Activated T-helper 2 cell treated with anti-CD3 and anti-CD28 coated beads, Interferon-gamma antibody, Interleukin-2, Interleukin-4, amounts not matched to agents 10 μg/mL and 5 μg/mL and 100 μg/mL, durations not matched to agents 14 hours and 24 hours and 36 hours (primary cell): ENCODE results near the gene NFKBIL1. TPM values are rescaled to one million over a fixed set of nuclear protein-coding genes. Genes with fewer than 3 reads are reported as not detected.

Source experiments
- DNase-seq: peaks from one replicate; pipeline ENCODE4 v3.0.0; 2021; ENCODE audit warnings: low spot score
- H3K27ac Mint-ChIP-seq: one replicate; pipeline ENCODE4 v1.8.0; 2021; ENCODE audit warnings: mixed read lengths
- H3K27me3 Mint-ChIP-seq: one replicate; pipeline ENCODE4 v1.8.0; 2021; ENCODE audit warnings: low read depth, mixed read lengths
- H3K36me3 Mint-ChIP-seq: one replicate; pipeline ENCODE4 v1.8.0; 2021; ENCODE audit warnings: low read depth, mixed read lengths
- H3K4me1 Mint-ChIP-seq: one replicate; pipeline ENCODE4 v1.8.0; 2021; ENCODE audit warnings: low read depth, mixed read lengths
- H3K4me3 Mint-ChIP-seq: one replicate; pipeline ENCODE4 v1.8.0; 2021; ENCODE audit warnings: low read depth, mild to moderate bottlenecking, moderate library complexity, mixed read lengths
- H3K9me3 Mint-ChIP-seq: one replicate; pipeline ENCODE4 v1.8.0; 2021; ENCODE audit warnings: mixed read lengths
- intact Hi-C: fragments of 100-400 bp; cut with micrococcal nuclease; formaldehyde crosslinking; loops from one replicate; pipeline ENCODE4 v1.15.1; 2023
- total RNA-seq: library from RNA; stranded (reverse); gene quantifications from 2 replicates; pipeline ENCODE4 v1.2.3, GENCODE V29; 2022

NFKBIL1 gene
- total RNA-seq, 1 donor from 2014 or later, result 17.6 TPM

DNA sequence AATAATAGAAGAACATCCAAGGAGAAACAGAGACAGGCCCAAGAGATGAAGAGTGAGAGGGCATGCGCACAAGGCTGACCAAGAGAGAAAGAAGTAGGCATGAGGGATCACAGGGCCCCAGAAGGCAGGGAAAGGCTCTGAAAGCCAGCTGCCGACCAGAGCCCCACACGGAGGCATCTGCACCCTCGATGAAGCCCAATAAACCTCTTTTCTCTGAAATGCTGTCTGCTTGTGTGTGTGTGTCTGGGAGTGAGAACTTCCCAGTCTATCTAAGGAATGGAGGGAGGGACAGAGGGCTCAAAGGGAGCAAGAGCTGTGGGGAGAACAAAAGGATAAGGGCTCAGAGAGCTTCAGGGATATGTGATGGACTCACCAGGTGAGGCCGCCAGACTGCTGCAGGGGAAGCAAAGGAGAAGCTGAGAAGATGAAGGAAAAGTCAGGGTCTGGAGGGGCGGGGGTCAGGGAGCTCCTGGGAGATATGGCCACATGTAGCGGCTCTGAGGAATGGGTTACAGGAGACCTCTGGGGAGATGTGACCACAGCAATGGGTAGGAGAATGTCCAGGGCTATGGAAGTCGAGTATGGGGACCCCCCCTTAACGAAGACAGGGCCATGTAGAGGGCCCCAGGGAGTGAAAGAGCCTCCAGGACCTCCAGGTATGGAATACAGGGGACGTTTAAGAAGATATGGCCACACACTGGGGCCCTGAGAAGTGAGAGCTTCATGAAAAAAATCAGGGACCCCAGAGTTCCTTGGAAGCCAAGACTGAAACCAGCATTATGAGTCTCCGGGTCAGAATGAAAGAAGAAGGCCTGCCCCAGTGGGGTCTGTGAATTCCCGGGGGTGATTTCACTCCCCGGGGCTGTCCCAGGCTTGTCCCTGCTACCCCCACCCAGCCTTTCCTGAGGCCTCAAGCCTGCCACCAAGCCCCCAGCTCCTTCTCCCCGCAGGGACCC is 27.0 kb downstream of the NFKBIL1 start:
- peaks cover 4% of the 10 kb centered on the region for H3K27me3 Mint-ChIP-seq
- peak overlapping the region; percentile 95 for H3K27ac Mint-ChIP-seq
- H3K9me3 Mint-ChIP-seq, result no peaks in the 10 kb centered on the region
- H3K4me1 Mint-ChIP-seq, result peaks cover 76% of the 10 kb centered on the region
- intact Hi-C loops, result loop anchor here (10.0 kb wide), 1 partner anchor 250 kb away; the partner anchor contains the start of gene HSPA1B
- H3K36me3 Mint-ChIP-seq, result peaks cover 50% of the 10 kb centered on the region
- no peak for DNase-seq
- H3K4me3 Mint-ChIP-seq, result peak overlapping the region; percentile 92

DNA sequence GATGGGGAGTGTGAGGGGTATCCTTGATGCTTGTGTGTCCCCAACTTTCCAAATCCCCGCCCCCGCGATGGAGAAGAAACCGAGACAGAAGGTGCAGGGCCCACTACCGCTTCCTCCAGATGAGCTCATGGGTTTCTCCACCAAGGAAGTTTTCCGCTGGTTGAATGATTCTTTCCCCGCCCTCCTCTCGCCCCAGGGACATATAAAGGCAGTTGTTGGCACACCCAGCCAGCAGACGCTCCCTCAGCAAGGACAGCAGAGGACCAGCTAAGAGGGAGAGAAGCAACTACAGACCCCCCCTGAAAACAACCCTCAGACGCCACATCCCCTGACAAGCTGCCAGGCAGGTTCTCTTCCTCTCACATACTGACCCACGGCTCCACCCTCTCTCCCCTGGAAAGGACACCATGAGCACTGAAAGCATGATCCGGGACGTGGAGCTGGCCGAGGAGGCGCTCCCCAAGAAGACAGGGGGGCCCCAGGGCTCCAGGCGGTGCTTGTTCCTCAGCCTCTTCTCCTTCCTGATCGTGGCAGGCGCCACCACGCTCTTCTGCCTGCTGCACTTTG is 28.0 kb downstream of the NFKBIL1 start, which contains the start of gene TNF:
Gene TNF (plus strand): TSS at position 231 of the 567 bp plus-strand sequence. CDS start 177 bp downstream, at position 408.
- intact Hi-C loops, result loop anchor here (10.0 kb wide), 1 partner anchor 249 kb away; the partner anchor contains the start of gene HSPA1B
- H3K27ac Mint-ChIP-seq, result peak within 1 kb of the TSS; percentile 95
- H3K9me3 Mint-ChIP-seq, result no peaks in the 10 kb centered on the region
- DNase-seq, result peak; percentile 74
- peaks cover 77% of the 10 kb centered on the region for H3K4me1 Mint-ChIP-seq
- H3K36me3 Mint-ChIP-seq, result peaks cover 56% of the 10 kb centered on the region
- H3K4me3 Mint-ChIP-seq, result peak within 1 kb of the TSS; percentile 92
- peaks cover 4% of the 10 kb centered on the region for H3K27me3 Mint-ChIP-seq

DNA sequence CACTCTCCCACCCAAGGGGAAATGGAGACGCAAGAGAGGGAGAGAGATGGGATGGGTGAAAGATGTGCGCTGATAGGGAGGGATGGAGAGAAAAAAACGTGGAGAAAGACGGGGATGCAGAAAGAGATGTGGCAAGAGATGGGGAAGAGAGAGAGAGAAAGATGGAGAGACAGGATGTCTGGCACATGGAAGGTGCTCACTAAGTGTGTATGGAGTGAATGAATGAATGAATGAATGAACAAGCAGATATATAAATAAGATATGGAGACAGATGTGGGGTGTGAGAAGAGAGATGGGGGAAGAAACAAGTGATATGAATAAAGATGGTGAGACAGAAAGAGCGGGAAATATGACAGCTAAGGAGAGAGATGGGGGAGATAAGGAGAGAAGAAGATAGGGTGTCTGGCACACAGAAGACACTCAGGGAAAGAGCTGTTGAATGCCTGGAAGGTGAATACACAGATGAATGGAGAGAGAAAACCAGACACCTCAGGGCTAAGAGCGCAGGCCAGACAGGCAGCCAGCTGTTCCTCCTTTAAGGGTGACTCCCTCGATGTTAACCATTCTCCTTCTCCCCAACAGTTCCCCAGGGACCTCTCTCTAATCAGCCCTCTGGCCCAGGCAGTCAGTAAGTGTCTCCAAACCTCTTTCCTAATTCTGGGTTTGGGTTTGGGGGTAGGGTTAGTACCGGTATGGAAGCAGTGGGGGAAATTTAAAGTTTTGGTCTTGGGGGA is 28.7 kb downstream of the NFKBIL1 start:
- peaks cover 77% of the 10 kb centered on the region for H3K4me1 Mint-ChIP-seq
- peaks cover 61% of the 10 kb centered on the region for H3K36me3 Mint-ChIP-seq
- peaks cover 4% of the 10 kb centered on the region for H3K27me3 Mint-ChIP-seq
- peak overlapping the region; percentile 92 for H3K4me3 Mint-ChIP-seq
- intact Hi-C loops, result loop anchor here (1.0 to 10.0 kb wide), 2 partner anchors 8 to 249 kb away; partner anchors contain the start of gene HSPA1B
- H3K27ac Mint-ChIP-seq, result peak overlapping the region; percentile 95
- H3K9me3 Mint-ChIP-seq, result no peaks in the 10 kb centered on the region
- no peak for DNase-seq

DNA sequence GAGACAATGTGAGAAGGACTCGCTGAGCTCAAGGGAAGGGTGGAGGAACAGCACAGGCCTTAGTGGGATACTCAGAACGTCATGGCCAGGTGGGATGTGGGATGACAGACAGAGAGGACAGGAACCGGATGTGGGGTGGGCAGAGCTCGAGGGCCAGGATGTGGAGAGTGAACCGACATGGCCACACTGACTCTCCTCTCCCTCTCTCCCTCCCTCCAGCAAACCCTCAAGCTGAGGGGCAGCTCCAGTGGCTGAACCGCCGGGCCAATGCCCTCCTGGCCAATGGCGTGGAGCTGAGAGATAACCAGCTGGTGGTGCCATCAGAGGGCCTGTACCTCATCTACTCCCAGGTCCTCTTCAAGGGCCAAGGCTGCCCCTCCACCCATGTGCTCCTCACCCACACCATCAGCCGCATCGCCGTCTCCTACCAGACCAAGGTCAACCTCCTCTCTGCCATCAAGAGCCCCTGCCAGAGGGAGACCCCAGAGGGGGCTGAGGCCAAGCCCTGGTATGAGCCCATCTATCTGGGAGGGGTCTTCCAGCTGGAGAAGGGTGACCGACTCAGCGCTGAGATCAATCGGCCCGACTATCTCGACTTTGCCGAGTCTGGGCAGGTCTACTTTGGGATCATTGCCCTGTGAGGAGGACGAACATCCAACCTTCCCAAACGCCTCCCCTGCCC is 29.6 kb downstream of the NFKBIL1 start:
- DNase-seq, result peak; percentile 54
- Mint-ChIP-seq H3K9me3 (no peaks in the 10 kb centered on the region), H3K4me1 (peaks cover 75% of the 10 kb centered on the region), H3K36me3 (peaks cover 64% of the 10 kb centered on the region), H3K27ac (peak overlapping the region; percentile 95), H3K4me3 (peak overlapping the region; percentile 92), H3K27me3 (peaks cover 4% of the 10 kb centered on the region)
- intact Hi-C loops, result loop anchor here (1.0 to 10.0 kb wide), 2 partner anchors 9 to 248 kb away; partner anchors contain the start of gene HSPA1B

DNA sequence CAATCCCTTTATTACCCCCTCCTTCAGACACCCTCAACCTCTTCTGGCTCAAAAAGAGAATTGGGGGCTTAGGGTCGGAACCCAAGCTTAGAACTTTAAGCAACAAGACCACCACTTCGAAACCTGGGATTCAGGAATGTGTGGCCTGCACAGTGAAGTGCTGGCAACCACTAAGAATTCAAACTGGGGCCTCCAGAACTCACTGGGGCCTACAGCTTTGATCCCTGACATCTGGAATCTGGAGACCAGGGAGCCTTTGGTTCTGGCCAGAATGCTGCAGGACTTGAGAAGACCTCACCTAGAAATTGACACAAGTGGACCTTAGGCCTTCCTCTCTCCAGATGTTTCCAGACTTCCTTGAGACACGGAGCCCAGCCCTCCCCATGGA is 30.2 kb downstream of the NFKBIL1 start:
- H3K4me3 Mint-ChIP-seq, result peak overlapping the region; percentile 92
- intact Hi-C loops, result loop anchor here (10.0 kb wide), 1 partner anchor 247 kb away; the partner anchor contains the start of gene HSPA1B
- no peaks in the 10 kb centered on the region for H3K9me3 Mint-ChIP-seq
- peaks cover 77% of the 10 kb centered on the region for H3K4me1 Mint-ChIP-seq
- peaks cover 61% of the 10 kb centered on the region for H3K36me3 Mint-ChIP-seq
- H3K27ac Mint-ChIP-seq, result no peak overlapping the region
- H3K27me3 Mint-ChIP-seq, result peaks cover 4% of the 10 kb centered on the region
- no peak for DNase-seq

DNA sequence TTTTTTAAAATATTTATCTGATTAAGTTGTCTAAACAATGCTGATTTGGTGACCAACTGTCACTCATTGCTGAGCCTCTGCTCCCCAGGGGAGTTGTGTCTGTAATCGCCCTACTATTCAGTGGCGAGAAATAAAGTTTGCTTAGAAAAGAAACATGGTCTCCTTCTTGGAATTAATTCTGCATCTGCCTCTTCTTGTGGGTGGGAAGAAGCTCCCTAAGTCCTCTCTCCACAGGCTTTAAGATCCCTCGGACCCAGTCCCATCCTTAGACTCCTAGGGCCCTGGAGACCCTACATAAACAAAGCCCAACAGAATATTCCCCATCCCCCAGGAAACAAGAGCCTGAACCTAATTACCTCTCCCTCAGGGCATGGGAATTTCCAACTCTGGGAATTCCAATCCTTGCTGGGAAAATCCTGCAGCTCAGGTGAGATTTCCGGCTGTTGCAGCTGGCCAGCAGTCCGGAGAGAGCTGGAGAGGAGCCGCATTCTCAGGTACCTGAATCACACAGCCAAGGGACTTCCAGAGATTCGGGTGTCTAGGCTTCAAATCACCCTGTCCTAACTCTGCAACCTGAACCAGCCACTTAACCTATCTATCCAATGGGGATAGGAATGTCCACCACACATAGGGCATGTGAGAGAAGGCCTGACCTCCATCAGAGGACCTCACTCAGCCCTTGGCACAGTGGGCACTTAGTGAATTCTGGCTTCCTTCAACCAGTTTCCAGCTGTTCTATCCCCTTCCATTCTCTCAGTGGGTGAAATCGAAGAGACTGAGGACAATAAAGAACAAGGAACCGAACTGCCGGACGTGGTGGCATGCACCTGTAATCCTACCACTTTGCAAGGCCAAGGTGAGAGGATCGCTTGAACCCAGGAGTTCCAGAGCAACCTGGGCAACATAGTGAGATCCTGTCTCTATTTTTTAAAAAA is 31.0 kb downstream of the NFKBIL1 start:
- Mint-ChIP-seq H3K36me3 (peaks cover 53% of the 10 kb centered on the region), H3K27me3 (peaks cover 3% of the 10 kb centered on the region), H3K9me3 (no peaks in the 10 kb centered on the region), H3K4me1 (peaks cover 73% of the 10 kb centered on the region), H3K4me3 (peak overlapping the region; percentile 76), H3K27ac (peak overlapping the region; percentile 28)
- intact Hi-C loops, result loop anchor here (10.0 kb wide), 1 partner anchor 246 kb away; the partner anchor contains the start of gene HSPA1B
- no peak for DNase-seq

DNA sequence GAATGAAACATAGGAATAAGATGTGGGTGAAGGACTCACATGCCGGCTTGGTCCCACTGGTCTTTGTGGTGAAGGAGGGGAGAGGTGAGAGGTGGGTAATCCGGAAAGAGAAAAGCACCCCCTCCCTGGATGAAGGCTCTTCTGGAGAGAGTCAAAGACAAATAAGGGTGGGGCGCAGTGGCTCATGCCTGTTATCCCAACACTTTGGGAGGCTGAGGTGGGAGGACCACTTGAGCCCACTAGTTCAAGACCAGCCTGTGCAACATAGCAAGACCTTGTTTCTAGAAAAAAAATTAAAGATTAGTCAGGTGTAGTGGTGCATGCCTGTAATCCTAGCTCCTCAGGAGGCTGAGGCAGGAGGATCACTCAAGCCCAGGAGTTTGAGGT is 31.7 kb downstream of the NFKBIL1 start:
- Mint-ChIP-seq H3K36me3 (peaks cover 49% of the 10 kb centered on the region), H3K27ac (peak overlapping the region; percentile 27), H3K9me3 (no peaks in the 10 kb centered on the region), H3K27me3 (no peaks in the 10 kb centered on the region), H3K4me3 (peak overlapping the region; percentile 76), H3K4me1 (peaks cover 66% of the 10 kb centered on the region)
- intact Hi-C loops, result loop anchor here (10.0 kb wide), 1 partner anchor 246 kb away; the partner anchor contains the start of gene HSPA1B
- no peak for DNase-seq

DNA sequence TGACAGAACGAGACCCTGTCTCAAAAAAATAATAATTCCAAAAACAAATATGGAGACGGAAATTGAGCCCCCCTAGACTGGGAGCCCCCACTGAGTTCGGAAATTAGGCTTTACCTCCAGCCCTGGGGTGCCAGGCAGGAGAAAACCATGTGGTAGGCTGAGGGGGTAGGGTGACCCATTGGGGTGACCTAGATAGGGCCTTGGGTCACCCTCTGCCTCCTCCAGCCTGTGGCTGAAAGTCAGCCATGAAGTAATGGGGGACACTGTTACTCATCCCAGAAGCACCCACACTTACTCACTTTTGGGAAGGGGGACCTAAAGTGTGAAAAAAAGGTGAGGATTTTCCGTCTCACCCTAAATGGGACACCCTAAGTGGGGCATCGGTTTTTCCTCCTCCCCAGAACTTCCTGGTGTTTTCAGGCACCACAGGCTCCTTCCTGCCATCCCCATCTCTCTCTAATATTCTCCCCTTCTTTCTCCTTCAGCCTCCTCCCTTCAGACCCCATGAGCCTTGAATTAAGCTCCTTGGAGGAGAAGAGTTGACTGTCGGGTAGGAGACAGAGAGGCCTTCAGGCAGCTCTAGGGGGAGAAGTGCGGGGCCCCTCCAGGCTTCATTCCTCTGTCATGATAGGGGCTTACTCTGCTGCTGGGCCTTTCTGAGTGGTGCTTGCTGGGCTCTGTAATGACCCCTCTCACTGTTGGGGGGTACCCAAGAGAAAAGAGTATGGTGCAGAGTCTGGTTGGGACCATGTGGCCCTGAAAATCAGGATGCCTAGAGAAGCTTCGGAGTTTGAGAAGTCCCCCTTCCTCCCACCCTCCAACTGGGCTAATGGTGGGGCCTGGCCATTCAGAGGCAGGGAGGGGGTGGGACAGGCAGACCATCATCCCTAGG is 32.4 kb downstream of the NFKBIL1 start:
- H3K4me3 Mint-ChIP-seq, result peak overlapping the region; percentile 97
- H3K27ac Mint-ChIP-seq, result peak overlapping the region; percentile 79
- H3K27me3 Mint-ChIP-seq, result no peaks in the 10 kb centered on the region
- H3K4me1 Mint-ChIP-seq, result peaks cover 59% of the 10 kb centered on the region
- peaks cover 49% of the 10 kb centered on the region for H3K36me3 Mint-ChIP-seq
- intact Hi-C loops, result loop anchor here (10.0 kb wide), 1 partner anchor 245 kb away; the partner anchor contains the start of gene HSPA1B
- no peak for DNase-seq
- no peaks in the 10 kb centered on the region for H3K9me3 Mint-ChIP-seq

DNA sequence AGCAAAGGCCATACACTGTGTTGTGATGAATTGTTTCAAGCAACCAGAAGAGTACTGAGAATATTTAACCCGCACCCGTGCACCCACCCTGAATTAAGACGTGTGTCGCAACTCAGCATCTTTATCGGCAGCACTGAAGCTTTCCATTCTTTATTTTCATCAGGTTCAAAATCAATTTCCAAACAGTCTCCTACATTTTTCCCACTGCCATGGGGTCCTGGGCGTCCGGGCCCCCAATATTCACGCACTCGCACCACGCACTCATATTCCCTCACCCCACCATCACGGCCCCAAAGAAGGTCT is 33.0 kb downstream of the NFKBIL1 start:
- no peak for DNase-seq
- H3K4me1 Mint-ChIP-seq, result peaks cover 56% of the 10 kb centered on the region
- H3K27me3 Mint-ChIP-seq, result no peaks in the 10 kb centered on the region
- peak overlapping the region; percentile 97 for H3K4me3 Mint-ChIP-seq
- peaks cover 48% of the 10 kb centered on the region for H3K36me3 Mint-ChIP-seq
- intact Hi-C loops, result no loop called here
- peak overlapping the region; percentile 79 for H3K27ac Mint-ChIP-seq
- no peaks in the 10 kb centered on the region for H3K9me3 Mint-ChIP-seq

DNA sequence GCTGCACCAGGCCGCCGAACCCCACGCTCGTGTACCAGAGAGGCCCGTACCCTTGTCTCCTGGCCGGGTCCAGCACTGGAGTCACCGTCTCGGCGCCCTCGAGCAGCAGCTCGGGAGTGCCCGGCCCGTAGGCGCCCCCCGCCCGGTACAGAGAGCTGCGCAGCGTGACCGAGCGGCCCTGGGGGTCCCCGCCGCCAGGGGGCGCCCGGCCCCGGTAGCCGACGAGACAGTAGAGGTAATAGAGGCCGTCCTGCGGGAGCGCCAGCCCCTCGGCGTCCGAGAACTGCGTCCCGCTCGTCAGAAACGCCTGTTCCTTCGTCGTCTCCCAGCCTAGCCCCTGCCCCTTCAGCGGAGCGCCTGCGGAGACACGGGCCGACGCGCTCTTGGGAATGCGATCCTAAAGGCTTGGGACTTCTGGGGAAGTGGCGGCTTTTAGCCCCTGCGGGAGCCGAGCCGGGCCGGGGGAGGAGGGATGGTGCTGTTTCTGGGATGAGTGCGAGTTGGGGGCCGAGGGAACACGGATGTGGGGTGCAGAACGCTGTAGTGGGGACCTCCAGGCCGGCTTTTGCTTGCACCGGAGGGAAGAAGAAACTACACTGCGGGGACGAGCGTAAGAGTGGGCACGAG is 33.5 kb downstream of the NFKBIL1 start:
- no peaks in the 10 kb centered on the region for H3K9me3 Mint-ChIP-seq
- H3K4me1 Mint-ChIP-seq, result peaks cover 57% of the 10 kb centered on the region
- H3K4me3 Mint-ChIP-seq, result peak overlapping the region; percentile 97
- DNase-seq, result peak; percentile 80
- peaks cover 43% of the 10 kb centered on the region for H3K36me3 Mint-ChIP-seq
- peak overlapping the region; percentile 89 for H3K27ac Mint-ChIP-seq
- intact Hi-C loops, result loop anchor here (1.0 kb wide), 2 partner anchors 16 to 30 kb away; no protein-coding TSS in a partner anchor
- H3K27me3 Mint-ChIP-seq, result no peaks in the 10 kb centered on the region
